Kidney (tissue), 14 donors: ENCODE measurements around the gene SUSD4. TPM values are rescaled to one million over a fixed set of nuclear protein-coding genes. Genes with fewer than 3 reads are reported as not detected.

Experiments used
- DNase-seq, 5 donors: peaks; one replicate each; pipeline ENCODE4 v3.0.0-alpha.2; 2013 to 2020
- FAIRE-seq: peaks from 2 replicates; lab custom pipeline; 2012; peaks lifted over from hg19 to GRCh38; lab: Jason Lieb, UNC
- H3K27ac ChIP-seq, 2 donors: one replicate each; pipeline ENCODE4 v1.7.0; 2013; ENCODE audit warnings: low read depth in 2 of 2, low read length in 2 of 2, inconsistent platforms in 1 of 2
- H3K27me3 ChIP-seq: one replicate; pipeline ENCODE4 v1.7.1; 2013; ENCODE audit warnings: low read length, inconsistent platforms; ENCODE audit not compliant: control insufficient read depth, insufficient read depth
- H3K36me3 ChIP-seq, 3 donors: one replicate each; pipeline versions ENCODE4 v1.7.0 to v1.7.1; 2013; ENCODE audit warnings: low read length in 3 of 3, control low read depth in 1 of 3, inconsistent platforms in 1 of 3; ENCODE audit not compliant: insufficient read depth in 3 of 3, control insufficient read depth in 2 of 3
- H3K4me1 ChIP-seq, 3 donors: one replicate each; pipeline versions ENCODE4 v1.7.0 to v1.7.1; 2013; ENCODE audit warnings: low read length in 3 of 3, inconsistent platforms in 1 of 3, low read depth in 1 of 3; ENCODE audit not compliant: control insufficient read depth in 2 of 3, insufficient read depth in 2 of 3
- H3K4me3 ChIP-seq, 3 donors: one replicate each; pipeline versions ENCODE4 v1.7.0 to v1.8.1; 2013; ENCODE audit warnings: low read length in 3 of 3, control low read depth in 1 of 3, inconsistent platforms in 1 of 3
- H3K9ac ChIP-seq, 3 donors: one replicate each; pipeline versions ENCODE4 v1.7.0 to v1.7.1; 2013; ENCODE audit warnings: low read length in 3 of 3, control low read depth in 1 of 3, inconsistent platforms in 1 of 3
- H3K9me3 ChIP-seq, 3 donors: one replicate each; pipeline versions ENCODE4 v1.7.0 to v1.7.1; 2013; ENCODE audit warnings: low read length in 3 of 3, control low read depth in 1 of 3, inconsistent platforms in 1 of 3; ENCODE audit not compliant: control insufficient read depth in 2 of 3, insufficient read depth in 1 of 3
- CTCF ChIP-seq: IDR thresholded peaks from 3 replicates; pipeline ENCODE4 v1.5.1; 2012; ENCODE audit warnings: mild to moderate bottlenecking, moderate library complexity, borderline replicate concordance; ENCODE audit not compliant: insufficient read depth; ENCODE audit errors: extremely low read depth
- intact Hi-C: fragments of 100-400 bp; cut with DNase I; formaldehyde crosslinking; loops from one replicate; pipeline ENCODE4 v1.11.1; 2022
- polyA plus RNA-seq: library from polyadenylated mRNA; stranded (reverse); fragments of 350-450 nt; fragmentation: Illumina TruSeq; extraction: RNeasy Lipid Tissue Mini Kit (QIAGEN cat#74804); gene quantifications from one replicate; pipeline ENCODE4 v1.2.3, GENCODE V29; 2014; ENCODE audit warnings: low read depth, low replicate concordance; ENCODE audit not compliant: insufficient read depth
- total RNA-seq: library from RNA; stranded (reverse); fragmentation: NEBNext Ultra II Directional; extraction: Animal tissue kit (Norgen Biotek cat#: 25700); gene quantifications from one replicate; pipeline ENCODE4 v1.2.1, GENCODE V29; 2021
- donor health status: control.
- donor health status: control.
- donor health status: control.
- donor health status: control.
- donor health status: control.
- donor health status: DM: yes; HTN: yes; CAD: no.
- donor health status: Normal renal cell carcinoma (clear cell type).

Gene SUSD4
- total and polyA plus RNA-seq, 2 donors from 2014 or later: 14.0 to 23.7 TPM

GRCh38 chr1:223245983-223246382 is 118.0 kb downstream of the SUSD4 start:
- H3K27ac ChIP-seq: no peak overlapping the region
- no peaks in the 10 kb centered on the region for H3K36me3 ChIP-seq
- FAIRE-seq: no peak
- DNase-seq: peak in 1 of 5 donors; percentile 13
- H3K9me3 ChIP-seq: no peaks in the 10 kb centered on the region
- H3K9ac ChIP-seq: no peak overlapping the region
- no peak for TF ChIP-seq CTCF
- H3K4me1 ChIP-seq: no peaks in the 10 kb centered on the region
- H3K27me3 ChIP-seq: no peaks in the 10 kb centered on the region
- H3K4me3 ChIP-seq: no peak overlapping the region
- intact Hi-C loops: no loop called here

- intact Hi-C loops: no loop called here
- Histone ChIP-seq H3K4me1 (no peaks in the 10 kb centered on the region), H3K27me3 (no peaks in the 10 kb centered on the region), H3K36me3 (no peaks in the 10 kb centered on the region), H3K9me3 (no peaks in the 10 kb centered on the region), H3K4me3 (no peak overlapping the region), H3K9ac (no peak overlapping the region), H3K27ac (no peak overlapping the region)
- FAIRE-seq (no peak), DNase-seq (peak in 1 of 5 donors; percentile 3)
- no peak for TF ChIP-seq CTCF
Observed at GRCh38 chr1:223245411-223245810, 118.6 kb downstream of the SUSD4 start.

- TF ChIP-seq CTCF: peak; percentile 12
- H3K4me3 ChIP-seq: no peak overlapping the region
- intact Hi-C loops: no loop called here
- no peaks in the 10 kb centered on the region for H3K4me1 ChIP-seq
- peak in 1 of 5 donors; percentile 4 for DNase-seq
- H3K27ac ChIP-seq: no peak overlapping the region
- no peaks in the 10 kb centered on the region for H3K27me3 ChIP-seq
- FAIRE-seq: no peak
- H3K36me3 ChIP-seq: no peaks in the 10 kb centered on the region
- H3K9ac ChIP-seq: no peak overlapping the region
- no peaks in the 10 kb centered on the region for H3K9me3 ChIP-seq
Observed at GRCh38 chr1:223244366-223245103, 119.4 kb downstream of the SUSD4 start.
